ENCODE measurements around the gene GPR42. TPM values are rescaled to one million over a fixed set of nuclear protein-coding genes. Genes with fewer than 3 reads are reported as not detected.

The GPR42 gene
- total and polyA plus RNA-seq, 10 of the 15 experiments (the other 5 are each of a cell fraction or from before 2014, with no cell fraction given), result 0.13 TPM; not detected in 9

DNA sequence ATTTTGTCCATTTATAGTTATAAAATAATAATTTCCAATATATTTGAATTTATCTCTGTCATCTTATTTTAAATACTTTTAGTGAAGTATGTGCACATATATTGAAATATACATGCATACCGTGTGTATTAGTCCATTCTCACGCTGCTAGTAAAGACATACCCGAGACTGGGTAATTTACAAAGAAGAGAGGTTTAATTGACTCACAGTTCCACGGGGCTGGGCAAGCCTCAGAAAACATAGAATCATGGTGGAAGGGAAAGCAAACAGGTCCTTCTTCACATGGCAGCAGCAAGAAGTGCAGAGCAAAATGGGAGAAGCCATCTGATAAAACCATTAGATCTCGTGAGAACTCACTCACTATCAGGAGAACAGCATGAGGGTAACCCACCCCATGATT, 39.6 kb downstream of the GPR42 start:
- peaks cover 2% of the 10 kb centered on the region for H3K79me2 ChIP-seq (ENCODE audit: control insufficient read depth, insufficient read depth, low read length)
- H3K27ac ChIP-seq (ENCODE audit: control insufficient read depth, insufficient read depth), result peak overlapping the region; percentile 13; the same call in 1 of the 2 replicates
- TF ChIP-seq, protein P1, sequence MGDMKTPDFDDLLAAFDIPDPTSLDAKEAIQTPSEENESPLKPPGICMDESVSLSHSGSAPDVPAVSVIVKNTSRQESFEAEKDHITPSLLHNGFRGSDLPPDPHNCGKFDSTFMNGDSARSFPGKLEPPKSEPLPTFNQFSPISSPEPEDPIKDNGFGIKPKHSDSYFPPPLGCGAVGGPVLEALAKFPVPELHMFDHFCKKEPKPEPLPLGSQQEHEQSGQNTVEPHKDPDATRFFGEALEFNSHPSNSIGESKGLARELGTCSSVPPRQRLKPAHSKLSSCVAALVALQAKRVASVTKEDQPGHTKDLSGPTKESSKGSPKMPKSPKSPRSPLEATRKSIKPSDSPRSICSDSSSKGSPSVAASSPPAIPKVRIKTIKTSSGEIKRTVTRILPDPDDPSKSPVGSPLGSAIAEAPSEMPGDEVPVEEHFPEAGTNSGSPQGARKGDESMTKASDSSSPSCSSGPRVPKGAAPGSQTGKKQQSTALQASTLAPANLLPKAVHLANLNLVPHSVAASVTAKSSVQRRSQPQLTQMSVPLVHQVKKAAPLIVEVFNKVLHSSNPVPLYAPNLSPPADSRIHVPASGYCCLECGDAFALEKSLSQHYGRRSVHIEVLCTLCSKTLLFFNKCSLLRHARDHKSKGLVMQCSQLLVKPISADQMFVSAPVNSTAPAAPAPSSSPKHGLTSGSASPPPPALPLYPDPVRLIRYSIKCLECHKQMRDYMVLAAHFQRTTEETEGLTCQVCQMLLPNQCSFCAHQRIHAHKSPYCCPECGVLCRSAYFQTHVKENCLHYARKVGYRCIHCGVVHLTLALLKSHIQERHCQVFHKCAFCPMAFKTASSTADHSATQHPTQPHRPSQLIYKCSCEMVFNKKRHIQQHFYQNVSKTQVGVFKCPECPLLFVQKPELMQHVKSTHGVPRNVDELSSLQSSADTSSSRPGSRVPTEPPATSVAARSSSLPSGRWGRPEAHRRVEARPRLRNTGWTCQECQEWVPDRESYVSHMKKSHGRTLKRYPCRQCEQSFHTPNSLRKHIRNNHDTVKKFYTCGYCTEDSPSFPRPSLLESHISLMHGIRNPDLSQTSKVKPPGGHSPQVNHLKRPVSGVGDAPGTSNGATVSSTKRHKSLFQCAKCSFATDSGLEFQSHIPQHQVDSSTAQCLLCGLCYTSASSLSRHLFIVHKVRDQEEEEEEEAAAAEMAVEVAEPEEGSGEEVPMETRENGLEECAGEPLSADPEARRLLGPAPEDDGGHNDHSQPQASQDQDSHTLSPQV (IDR thresholded peaks at IDR 0.05), result no peak
- TF ChIP-seq ESRRA (IDR thresholded peaks at IDR 0.05; ENCODE audit: low read length), result no peak
- no peak for TF ChIP-seq ZNF384 (IDR thresholded peaks at IDR 0.05; ENCODE audit: borderline replicate concordance, low read depth, low read length)
- TF ChIP-seq, protein P2, sequence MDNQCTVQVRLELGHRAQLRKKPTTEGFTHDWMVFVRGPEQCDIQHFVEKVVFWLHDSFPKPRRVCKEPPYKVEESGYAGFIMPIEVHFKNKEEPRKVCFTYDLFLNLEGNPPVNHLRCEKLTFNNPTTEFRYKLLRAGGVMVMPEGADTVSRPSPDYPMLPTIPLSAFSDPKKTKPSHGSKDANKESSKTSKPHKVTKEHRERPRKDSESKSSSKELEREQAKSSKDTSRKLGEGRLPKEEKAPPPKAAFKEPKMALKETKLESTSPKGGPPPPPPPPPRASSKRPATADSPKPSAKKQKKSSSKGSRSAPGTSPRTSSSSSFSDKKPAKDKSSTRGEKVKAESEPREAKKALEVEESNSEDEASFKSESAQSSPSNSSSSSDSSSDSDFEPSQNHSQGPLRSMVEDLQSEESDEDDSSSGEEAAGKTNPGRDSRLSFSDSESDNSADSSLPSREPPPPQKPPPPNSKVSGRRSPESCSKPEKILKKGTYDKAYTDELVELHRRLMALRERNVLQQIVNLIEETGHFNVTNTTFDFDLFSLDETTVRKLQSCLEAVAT (IDR thresholded peaks at IDR 0.05), result peak; percentile 95
- TF ChIP-seq CBFB (IDR thresholded peaks at IDR 0.05; ENCODE audit: low read depth), result no peak
- TF ChIP-seq WRNIP1 (IDR thresholded peaks at IDR 0.05; ENCODE audit: borderline replicate concordance, low read depth, low read length), result no peak
- TF ChIP-seq SREBF1 (IDR thresholded peaks at IDR 0.05; ENCODE audit: low read length), result no peak
- peak; percentile 40; the same call in 1 of the 2 replicates for TF ChIP-seq YY1 (IDR thresholded peaks at IDR 0.05; ENCODE audit: low read depth, low read length)
- TF ChIP-seq POU2F2 (IDR thresholded peaks at IDR 0.05; ENCODE audit: borderline replicate concordance, low read depth, low read length), result no peak
- 0 out of 2 replicates have a peak, but pooled peaks have one; percentile 11 for TF ChIP-seq ZNF217 (IDR thresholded peaks at IDR 0.05)
- TF ChIP-seq, protein P3, sequence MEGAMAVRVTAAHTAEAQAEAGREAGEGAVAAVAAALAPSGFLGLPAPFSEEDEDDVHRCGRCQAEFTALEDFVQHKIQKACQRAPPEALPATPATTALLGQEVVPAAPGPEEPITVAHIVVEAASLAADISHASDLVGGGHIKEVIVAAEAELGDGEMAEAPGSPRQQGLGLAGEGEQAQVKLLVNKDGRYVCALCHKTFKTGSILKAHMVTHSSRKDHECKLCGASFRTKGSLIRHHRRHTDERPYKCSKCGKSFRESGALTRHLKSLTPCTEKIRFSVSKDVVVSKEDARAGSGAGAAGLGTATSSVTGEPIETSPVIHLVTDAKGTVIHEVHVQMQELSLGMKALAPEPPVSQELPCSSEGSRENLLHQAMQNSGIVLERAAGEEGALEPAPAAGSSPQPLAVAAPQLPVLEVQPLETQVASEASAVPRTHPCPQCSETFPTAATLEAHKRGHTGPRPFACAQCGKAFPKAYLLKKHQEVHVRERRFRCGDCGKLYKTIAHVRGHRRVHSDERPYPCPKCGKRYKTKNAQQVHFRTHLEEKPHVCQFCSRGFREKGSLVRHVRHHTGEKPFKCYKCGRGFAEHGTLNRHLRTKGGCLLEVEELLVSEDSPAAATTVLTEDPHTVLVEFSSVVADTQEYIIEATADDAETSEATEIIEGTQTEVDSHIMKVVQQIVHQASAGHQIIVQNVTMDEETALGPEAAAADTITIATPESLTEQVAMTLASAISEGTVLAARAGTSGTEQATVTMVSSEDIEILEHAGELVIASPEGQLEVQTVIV (IDR thresholded peaks at IDR 0.05; ENCODE audit: borderline replicate concordance, partially characterized antibody), result no peak
- no peak for TF ChIP-seq SMAD5 (IDR thresholded peaks at IDR 0.05; ENCODE audit: low read depth)
- H3K27me3 ChIP-seq (replicated peaks in 1 of 2; ENCODE audit: control insufficient read depth in 2 of 2, insufficient read depth in 2 of 2, low read length in 1 of 2), result no peaks in the 10 kb centered on the region
- H2AFZ ChIP-seq (ENCODE audit: control insufficient read depth, low read depth, low read length), result no peak overlapping the region
- whole genome bisulfite sequencing (ENCODE audit: insufficient coverage, insufficient replicate concordance, low lambda C conversion rate, missing lambda C conversion rate), result 66% methylated on average over 5 of the region's 5 CpGs
- in situ Hi-C loops (cut with MboI) (no loop called here), intact Hi-C loops (cut with micrococcal nuclease; ENCODE audit: unreplicated experiment) (no loop called here)
- no peak overlapping the region for H3K4me2 ChIP-seq (ENCODE audit: control insufficient read depth, insufficient read depth)
- H3K4me1 ChIP-seq (ENCODE audit: control insufficient read depth, insufficient read depth, low read length), result peaks cover 33% of the 10 kb centered on the region
- H3K36me3 ChIP-seq (ENCODE audit: control insufficient read depth in 2 of 2, insufficient read depth in 2 of 2, low read length in 1 of 2), result no peaks in the 10 kb centered on the region; a peak in 1 of 4 replicates
- no TSS peak for BruUV-seq (replicated peaks)
- ChIA-PET CTCF (no interaction called here), RAD21 (ENCODE audit: unreplicated experiment) (no interaction called here), SMC1A (ENCODE audit: uncharacterized antibody, unreplicated experiment) (no interaction called here), POLR2A (no interaction called here)
- no peak overlapping the region for H3K9ac ChIP-seq (ENCODE audit: control insufficient read depth, insufficient read depth, low read length)
- no peak for DNase-seq (ENCODE audit: low read depth, low spot score)
- no peaks in the 10 kb centered on the region for H4K20me1 ChIP-seq (ENCODE audit: control insufficient read depth, insufficient read depth)
- no peak for ATAC-seq
- FAIRE-seq, result no peak
- no peaks in the 10 kb centered on the region; the same call in 2 of the 3 replicates for H3K9me3 ChIP-seq (replicated peaks; ENCODE audit: control insufficient read depth, insufficient read depth, low read length)
- H3K4me3 ChIP-seq, result no peak overlapping the region

Measured in GM12878 (cell line).